Stimulated activated CD4-positive, alpha-beta T cell treated with anti-CD3 and anti-CD28 coated beads, TNF-alpha, amount 100 ng/mL, for 24 hours (primary cell): ENCODE measurements around the gene SLC15A2.

Experiments used
- DNase-seq, 3 experiments: peaks; one replicate each; pipeline ENCODE4 v3.0.0-alpha.2; 2020; ENCODE audit warnings: low read depth in 3 of 3

The SLC15A2 gene

DNA sequence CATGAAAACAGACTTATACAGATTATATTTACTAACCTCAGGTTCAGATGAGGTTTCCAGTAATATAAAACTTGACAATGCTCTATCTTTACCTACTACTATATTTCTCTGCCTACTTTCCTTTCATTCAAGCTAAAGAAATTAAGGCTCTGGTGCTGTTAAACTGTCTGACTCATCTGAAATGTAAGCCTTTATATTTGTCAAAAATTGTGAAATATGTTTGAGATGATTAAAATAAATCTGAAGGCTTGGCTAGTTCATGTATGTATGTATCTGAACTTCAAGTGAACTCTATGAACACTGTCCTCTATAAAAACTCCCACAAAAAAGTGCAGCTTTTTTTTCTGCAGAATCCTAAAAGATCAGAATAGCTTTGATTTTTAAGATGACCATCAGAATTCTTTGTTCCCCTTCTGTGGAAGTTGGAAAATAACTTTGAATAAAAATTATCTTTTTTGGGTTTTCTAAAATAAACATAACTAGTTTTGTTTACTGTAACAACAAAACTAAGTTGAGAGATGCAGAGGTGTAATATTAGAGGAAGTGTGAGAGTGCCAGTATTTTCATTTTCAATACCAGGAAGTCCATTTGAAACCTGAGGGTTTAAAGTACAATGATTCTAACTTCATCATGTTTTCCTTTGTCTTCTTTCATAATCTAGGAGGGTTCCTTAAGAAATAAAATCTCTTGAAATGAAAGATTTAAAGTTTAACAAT, 85.7 kb downstream of the SLC15A2 start:
- DNase-seq = no peak

GRCh38 chr3:121980450-121980796, 86.2 kb downstream of the SLC15A2 start:
- DNase-seq = no peak

DNA sequence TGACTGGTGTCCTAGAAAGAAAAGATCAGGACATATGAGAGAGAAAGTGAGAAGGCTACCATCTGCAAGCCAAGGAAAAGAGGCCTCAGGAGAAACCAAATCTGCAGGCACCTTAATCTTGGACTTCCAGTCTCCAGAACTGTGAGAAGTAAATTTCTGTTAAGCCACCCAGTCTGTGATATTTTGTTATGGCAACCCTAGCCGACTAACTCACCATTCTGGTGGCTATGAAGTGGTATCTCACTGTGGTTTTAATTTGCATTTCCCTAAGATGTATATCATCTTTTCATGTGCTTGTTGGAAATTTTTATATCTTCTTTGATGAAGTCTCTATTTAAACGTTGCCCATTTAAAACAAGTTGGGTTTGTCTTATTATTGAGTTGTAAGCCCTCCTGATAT, 87.3 kb downstream of the SLC15A2 start:
- no peak for DNase-seq

DNA sequence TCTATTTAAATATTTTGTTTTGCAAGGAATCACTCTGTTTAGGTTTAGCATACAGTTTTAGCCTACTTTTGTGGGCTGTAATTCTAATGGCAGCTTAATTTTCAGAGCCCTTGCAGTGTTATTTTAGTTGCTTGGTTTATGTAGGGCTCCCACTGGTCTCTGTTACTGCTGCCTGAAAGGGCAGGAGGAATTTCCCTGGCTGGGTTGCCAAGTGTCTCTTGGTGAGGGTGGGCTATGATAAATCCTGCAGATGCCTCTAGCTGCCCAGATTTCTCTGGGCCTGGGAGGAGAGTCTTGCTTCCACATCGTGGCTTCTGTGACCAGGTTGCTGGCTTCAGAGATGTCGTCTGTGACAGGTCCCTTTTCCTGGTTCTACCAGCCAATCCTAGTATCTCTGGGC, 91.6 kb downstream of the SLC15A2 start:
- DNase-seq = no peak

- DNase-seq = no peak
Observed at GRCh38 chr3:121988146-121988545, 93.9 kb downstream of the SLC15A2 start.

DNA sequence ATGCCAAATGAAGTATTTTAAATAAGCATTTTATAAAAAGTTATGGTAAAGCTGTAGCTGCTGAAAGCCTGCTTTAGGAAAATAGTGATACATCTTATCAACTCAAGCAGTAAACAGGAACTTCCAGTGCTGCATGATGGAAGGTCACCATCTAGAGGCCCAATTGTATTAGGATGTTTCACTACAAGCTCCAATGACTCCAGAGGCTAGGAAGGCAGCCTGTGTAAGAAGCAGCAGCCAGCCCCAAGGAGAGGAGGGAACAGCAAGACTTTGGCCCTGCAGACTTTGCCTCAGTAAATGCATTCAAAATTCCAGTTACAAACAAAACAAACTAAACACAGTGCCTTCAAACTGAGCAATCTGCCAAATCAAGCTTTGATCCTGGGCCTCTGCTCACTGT, 95.7 kb downstream of the SLC15A2 start:
- DNase-seq = no peak

- no peak for DNase-seq
Observed at GRCh38 chr3:121992601-121993560, 98.7 kb downstream of the SLC15A2 start.
